BJ (cell line): ENCODE results near the gene OR1E1. TPM values are rescaled to one million over a fixed set of nuclear protein-coding genes. Genes with fewer than 3 reads are reported as not detected.
"Not testable (repeated sequence)": the region's sequence is repeated elsewhere in the genome, so short reads cannot be mapped to it uniquely, and the experiment has no call there.

Experiments used
- CTCF ChIA-PET: fragments of 350-600 bp; formaldehyde crosslinking; extraction: SDS; loops from one replicate; lab custom pipeline; 2021; ENCODE audit warnings: antibody characterized with exemption, inconsistent platforms; lab: Yijun Ruan, JAX
- POLR2A ChIA-PET: fragments of 300-600 bp; sonication (Branson Sonifier 250); formaldehyde crosslinking; extraction: SDS; loops from one replicate; lab custom pipeline; 2021; ENCODE audit warnings: antibody characterized with exemption; lab: Charles Lee
- DNase-seq: peaks from one replicate; pipeline ENCODE4 v3.0.0-alpha.2; 2011; ENCODE audit warnings: low read depth
- H3K27me3 ChIP-seq: 2 replicates; pipeline ENCODE4 v1.6.0; 2011; ENCODE audit warnings: low read length; ENCODE audit not compliant: control insufficient read depth, insufficient read depth
- H3K36me3 ChIP-seq: 2 replicates; pipeline ENCODE4 v1.5.1; 2011; ENCODE audit warnings: low read length; ENCODE audit not compliant: control insufficient read depth, insufficient read depth
- H3K4me3 ChIP-seq: 2 replicates; pipeline ENCODE4 v1.5.1; 2011; ENCODE audit warnings: low read depth, mild to moderate bottlenecking, control low read depth, low read length
- polyA plus RNA-seq: library from polyadenylated mRNA; depleted of rRNA; stranded (reverse); fragments of >200 nt; gene quantifications from 2 replicates; pipeline ENCODE4 v1.2.3, GENCODE V29; 2011
- TF ChIP-seq, protein P1 (sequence below): IDR thresholded peaks from 2 replicates; pipeline ENCODE4 v1.5.1; 2011; ENCODE audit warnings: low read depth, mild to moderate bottlenecking, control low read depth, inconsistent platforms, low read length, moderate library complexity; ENCODE audit not compliant: insufficient read depth

The OR1E1 gene
- polyA plus RNA-seq, 1 experiment, result not detected

DNA sequence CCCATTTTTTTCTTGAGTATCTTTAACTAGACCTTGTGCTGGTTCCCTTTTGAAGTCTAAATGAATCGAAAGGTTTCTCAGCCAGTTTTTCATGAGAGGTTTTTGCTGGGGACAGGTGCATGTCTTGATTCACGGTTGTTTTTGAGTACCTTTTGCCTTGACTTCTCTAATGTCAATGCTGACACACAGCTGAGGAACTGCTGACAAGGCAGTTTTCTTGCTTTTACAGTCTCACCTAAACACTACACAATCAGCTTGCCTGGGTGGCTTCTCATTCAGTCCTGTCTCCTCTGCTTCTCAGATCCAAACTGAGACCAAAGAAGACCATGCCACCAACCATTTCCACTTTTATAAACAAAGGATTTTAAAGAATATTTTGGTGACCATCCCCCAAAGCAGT is 20.0 kb upstream of the OR1E1 start:
- ChIA-PET POLR2A (no interaction called here), CTCF (no interaction called here)
- Histone ChIP-seq H3K4me3 (no peak overlapping the region), H3K36me3 (no peaks in the 10 kb centered on the region), H3K27me3 (no peaks in the 10 kb centered on the region)
- DNase-seq, result no peak
- TF ChIP-seq, protein P1, sequence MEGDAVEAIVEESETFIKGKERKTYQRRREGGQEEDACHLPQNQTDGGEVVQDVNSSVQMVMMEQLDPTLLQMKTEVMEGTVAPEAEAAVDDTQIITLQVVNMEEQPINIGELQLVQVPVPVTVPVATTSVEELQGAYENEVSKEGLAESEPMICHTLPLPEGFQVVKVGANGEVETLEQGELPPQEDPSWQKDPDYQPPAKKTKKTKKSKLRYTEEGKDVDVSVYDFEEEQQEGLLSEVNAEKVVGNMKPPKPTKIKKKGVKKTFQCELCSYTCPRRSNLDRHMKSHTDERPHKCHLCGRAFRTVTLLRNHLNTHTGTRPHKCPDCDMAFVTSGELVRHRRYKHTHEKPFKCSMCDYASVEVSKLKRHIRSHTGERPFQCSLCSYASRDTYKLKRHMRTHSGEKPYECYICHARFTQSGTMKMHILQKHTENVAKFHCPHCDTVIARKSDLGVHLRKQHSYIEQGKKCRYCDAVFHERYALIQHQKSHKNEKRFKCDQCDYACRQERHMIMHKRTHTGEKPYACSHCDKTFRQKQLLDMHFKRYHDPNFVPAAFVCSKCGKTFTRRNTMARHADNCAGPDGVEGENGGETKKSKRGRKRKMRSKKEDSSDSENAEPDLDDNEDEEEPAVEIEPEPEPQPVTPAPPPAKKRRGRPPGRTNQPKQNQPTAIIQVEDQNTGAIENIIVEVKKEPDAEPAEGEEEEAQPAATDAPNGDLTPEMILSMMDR, result no peak

DNA sequence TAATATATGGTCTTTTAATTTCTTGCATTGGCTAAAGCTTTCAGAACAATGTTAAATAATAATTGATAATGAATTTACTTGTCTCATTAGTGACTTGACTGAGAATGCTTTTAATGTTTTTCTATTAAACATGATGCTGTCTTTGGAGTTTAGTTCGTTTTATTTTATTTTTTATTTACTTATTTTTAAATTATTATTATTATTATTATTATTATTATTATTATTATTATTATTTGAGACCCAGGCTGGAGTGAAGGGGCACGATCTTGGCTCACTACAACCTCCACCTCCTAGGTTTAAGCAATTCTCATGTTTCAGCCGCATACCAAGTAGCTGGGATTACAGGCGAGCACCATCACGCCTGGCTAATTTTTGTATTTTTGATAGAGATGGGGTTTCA is 17.4 kb upstream of the OR1E1 start:
- TF ChIP-seq, protein P1, result no peak
- no peak for DNase-seq
- POLR2A ChIA-PET, result no interaction called here
- Histone ChIP-seq H3K4me3 (no peak overlapping the region), H3K27me3 (no peaks in the 10 kb centered on the region), H3K36me3 (no peaks in the 10 kb centered on the region)
- CTCF ChIA-PET, result no interaction called here

DNA sequence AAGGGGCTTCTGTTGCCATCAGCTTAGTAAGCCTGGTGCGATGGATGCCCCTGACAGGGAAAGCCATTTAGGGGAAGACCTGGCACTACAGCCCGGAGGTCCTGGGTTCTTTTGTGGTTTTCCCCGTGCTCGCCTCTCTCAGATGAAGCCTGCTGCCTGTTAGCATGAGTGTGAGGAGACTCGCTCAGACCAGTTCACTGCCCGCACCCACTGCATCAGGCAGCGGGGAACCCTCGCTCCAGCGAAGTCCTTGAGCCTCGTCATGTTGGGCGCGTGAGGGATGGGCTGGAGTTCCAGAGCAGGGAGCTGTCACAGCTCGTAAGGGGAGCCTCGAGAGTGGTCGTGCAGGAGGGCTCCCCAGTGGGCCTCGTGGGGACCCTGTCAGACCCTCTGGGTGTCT is 14.0 kb upstream of the OR1E1 start:
- CTCF ChIA-PET, result not testable (repeated sequence)

DNA sequence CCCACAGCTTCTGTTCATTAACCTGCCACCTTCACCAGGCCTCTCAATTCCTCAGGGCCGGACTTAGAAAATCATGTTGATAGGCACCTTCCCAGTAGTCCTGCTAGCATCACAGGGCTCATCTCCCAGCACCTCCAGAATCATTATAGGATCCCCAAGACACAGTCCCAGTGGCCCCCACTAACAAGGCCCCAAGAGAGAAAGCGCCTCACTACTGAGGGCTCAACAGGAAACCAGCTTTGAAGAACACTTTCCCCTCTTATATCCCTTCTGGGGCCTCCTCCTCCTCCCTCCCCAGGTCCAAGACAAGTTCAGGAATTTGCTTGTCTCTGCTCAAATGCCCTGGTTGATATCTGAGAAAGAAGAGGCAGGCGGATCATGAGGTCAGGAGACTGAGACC is 12.9 kb upstream of the OR1E1 start, which contains the start of gene OR3A3:
OR3A3 (plus strand) TSS at position 301 of the 400 bp plus-strand sequence.
- TF ChIP-seq, protein P1, result no peak
- no peak within 1 kb of the TSS for H3K4me3 ChIP-seq
- no peaks in the 10 kb centered on the region for H3K27me3 ChIP-seq
- ChIA-PET CTCF (no interaction called here), POLR2A (no interaction called here)
- H3K36me3 ChIP-seq, result no peaks in the 10 kb centered on the region
- DNase-seq, result no peak

More for the DNA sequence above, 14.0 kb upstream of the OR1E1 start:
- DNase-seq, H3K27me3 ChIP-seq, H3K4me3 ChIP-seq, POLR2A ChIA-PET, H3K36me3 ChIP-seq: not testable (repeated sequence)

DNA sequence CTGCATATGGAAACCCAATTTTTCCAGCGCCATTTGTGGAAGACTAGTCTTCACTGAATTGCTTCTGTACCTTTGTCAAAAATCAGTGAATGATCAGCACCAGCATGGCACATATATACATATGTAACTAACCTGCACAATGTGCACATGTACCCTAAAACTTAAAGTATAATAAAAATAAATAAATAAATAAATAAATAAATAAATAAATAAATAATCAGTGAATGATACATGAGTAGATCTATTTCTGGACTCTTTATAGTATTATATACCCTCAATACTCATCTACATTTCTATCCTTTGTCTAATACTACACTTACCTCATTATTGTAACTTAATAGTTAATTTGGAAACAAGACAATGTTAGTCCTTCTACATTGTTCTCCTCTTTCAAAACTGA is 5.6 kb upstream of the OR1E1 start:
- POLR2A ChIA-PET, CTCF ChIA-PET, DNase-seq, H3K4me3 ChIP-seq, H3K36me3 ChIP-seq, H3K27me3 ChIP-seq: not testable (repeated sequence)

DNA sequence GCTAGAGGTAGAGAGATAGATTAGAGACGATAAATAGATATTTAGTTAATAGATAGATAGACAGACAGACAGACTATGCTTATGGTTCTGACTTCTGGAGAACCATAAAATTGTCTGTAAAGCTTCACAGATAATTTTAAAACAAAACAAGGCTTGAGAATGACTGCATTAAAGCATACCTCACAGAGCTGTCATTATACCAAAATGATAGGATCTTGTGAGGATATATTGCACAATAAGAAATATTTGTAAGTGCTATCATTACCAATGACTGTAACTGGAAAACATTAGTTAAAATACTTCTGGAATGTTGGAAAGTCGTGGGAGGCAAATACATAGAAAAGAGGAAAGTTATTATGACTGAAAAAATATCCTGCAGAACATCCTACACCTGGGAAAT is 3.6 kb upstream of the OR1E1 start:
- TF ChIP-seq, protein P1, result no peak
- ChIA-PET POLR2A (no interaction called here), CTCF (no interaction called here)
- H3K36me3 ChIP-seq, result no peaks in the 10 kb centered on the region
- no peaks in the 10 kb centered on the region for H3K27me3 ChIP-seq
- no peak overlapping the region for H3K4me3 ChIP-seq
- no peak for DNase-seq
